GM12875 (cell line): ENCODE measurements around the gene TMEM115.
A peak's percentile ranks its signal among the peaks of the same experiment; 100 is the strongest.

ENCODE experiments used
- H3K4me3 ChIP-seq: one replicate; pipeline ENCODE4 v1.5.1; 2011; ENCODE audit warnings: low read depth, low read length, control low read depth
- CTCF ChIP-seq: IDR thresholded peaks from 2 replicates; pipeline ENCODE4 v1.5.1; 2011; ENCODE audit warnings: low read depth, mild to moderate bottlenecking, control low read depth, inconsistent platforms, low read length, moderate library complexity, borderline replicate concordance; ENCODE audit not compliant: insufficient read depth

Gene TMEM115

GRCh38 chr3:50345008-50345407, 14.3 kb downstream of the TMEM115 start:
- H3K4me3 ChIP-seq = no peak overlapping the region
- TF ChIP-seq CTCF = no peak

- no peak for TF ChIP-seq CTCF
- no peak overlapping the region for H3K4me3 ChIP-seq
These were observed 16.3 kb downstream of the TMEM115 start for GRCh38 chr3:50342813-50343633.

GRCh38 chr3:50341996-50342650, 17.2 kb downstream of the TMEM115 start:
- no peak overlapping the region for H3K4me3 ChIP-seq
- no peak for TF ChIP-seq CTCF

GRCh38 chr3:50341537-50341936, 17.8 kb downstream of the TMEM115 start:
- H3K4me3 ChIP-seq = peak overlapping the region; percentile 95
- no peak for TF ChIP-seq CTCF

GRCh38 chr3:50340448-50341329, 18.6 kb downstream of the TMEM115 start, which contains the start of gene RASSF1:
TSS of gene RASSF1 (minus strand) at chr3:50340836. CDS start at chr3:50340805, 31 bp downstream.
- H3K4me3 ChIP-seq = peak within 1 kb of the TSS; percentile 95
- no peak for TF ChIP-seq CTCF

GRCh38 chr3:50340147-50340447, 19.2 kb downstream of the TMEM115 start:
- TF ChIP-seq CTCF = no peak
- peak overlapping the region; percentile 95 for H3K4me3 ChIP-seq
